HG03558 (cell line): ENCODE results near the gene SSX2IP.
"Not testable (repeated sequence)": the region's sequence is repeated elsewhere in the genome, so short reads cannot be mapped to it uniquely, and the experiment has no call there.

Experiments used
- ATAC-seq: cut with Tn5 transposase; IDR thresholded peaks from one replicate; pipeline ENCODE4 v1.9.1; 2021; ENCODE audit warnings: moderate number of reproducible peaks; ENCODE audit not compliant: unreplicated experiment; ENCODE audit errors: extremely low read depth

Gene SSX2IP

GRCh38 chr1:84682047-84682446 lies 8.2 kb downstream of the SSX2IP start:
- ATAC-seq, result no peak

- no peak for ATAC-seq
Measured at GRCh38 chr1:84677415-84678099, 12.7 kb downstream of the SSX2IP start.

DNA sequence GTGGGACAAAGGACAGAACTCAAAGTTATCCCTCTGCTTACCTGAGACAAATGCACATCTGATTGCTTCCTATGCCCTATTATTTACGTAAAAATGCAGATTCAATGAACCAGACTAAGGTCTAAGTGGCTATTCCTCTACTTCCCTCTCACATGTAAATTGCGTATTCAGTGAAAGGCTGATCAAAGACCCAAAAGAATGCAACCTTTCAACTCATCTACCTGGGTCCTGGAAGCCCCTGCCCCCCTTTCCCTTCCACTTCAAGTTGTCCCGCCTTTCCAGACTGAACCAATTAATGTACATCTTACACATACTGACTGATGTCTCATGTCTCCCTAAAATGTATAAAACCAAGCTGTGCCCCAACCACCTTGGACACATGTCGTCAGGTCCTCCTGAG lies 14.6 kb downstream of the SSX2IP start:
- ATAC-seq, result no peak

GRCh38 chr1:84675106-84675505 lies 15.2 kb downstream of the SSX2IP start:
- no peak for ATAC-seq

DNA sequence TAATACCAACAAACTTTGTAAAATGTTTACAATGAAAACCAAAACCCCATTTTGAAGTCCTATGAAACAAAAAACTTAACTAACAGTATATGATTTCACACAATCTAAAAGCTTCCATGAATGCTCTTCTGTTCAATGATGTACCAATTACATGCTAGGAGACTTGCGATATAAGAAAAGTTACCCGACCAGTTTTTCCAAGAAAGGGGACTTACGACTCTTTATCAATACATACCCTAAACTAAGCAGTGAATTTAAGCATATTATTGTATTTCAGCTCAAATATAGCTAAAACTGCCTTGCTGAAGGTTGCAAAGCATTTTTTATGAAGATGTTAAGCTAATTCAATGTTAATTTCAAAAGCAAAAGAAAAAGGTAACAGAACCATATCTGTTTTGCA lies 15.6 kb downstream of the SSX2IP start:
- no peak for ATAC-seq

DNA sequence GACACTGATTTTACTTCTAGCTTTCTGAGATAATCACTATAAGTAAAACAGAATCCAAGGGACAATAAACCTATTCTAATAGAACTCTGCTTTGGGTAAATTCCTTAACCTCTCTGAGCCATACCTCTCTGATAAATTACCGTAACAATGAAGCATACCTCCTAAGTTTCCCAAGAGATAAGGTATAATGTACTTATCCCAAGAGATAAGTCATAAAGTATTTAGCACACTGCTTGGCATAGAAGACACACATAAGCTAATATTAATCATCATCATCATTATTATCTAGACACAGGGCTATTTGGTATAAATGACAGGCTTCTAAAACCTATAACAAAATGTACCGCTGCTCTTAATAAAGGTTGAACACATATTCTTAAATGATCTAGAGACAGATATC lies 16.2 kb downstream of the SSX2IP start:
- no peak for ATAC-seq

- no peak for ATAC-seq
Measured at GRCh38 chr1:84672080-84672854, 18.0 kb downstream of the SSX2IP start.

GRCh38 chr1:84669831-84670230 lies 20.4 kb downstream of the SSX2IP start:
- ATAC-seq, result no peak

DNA sequence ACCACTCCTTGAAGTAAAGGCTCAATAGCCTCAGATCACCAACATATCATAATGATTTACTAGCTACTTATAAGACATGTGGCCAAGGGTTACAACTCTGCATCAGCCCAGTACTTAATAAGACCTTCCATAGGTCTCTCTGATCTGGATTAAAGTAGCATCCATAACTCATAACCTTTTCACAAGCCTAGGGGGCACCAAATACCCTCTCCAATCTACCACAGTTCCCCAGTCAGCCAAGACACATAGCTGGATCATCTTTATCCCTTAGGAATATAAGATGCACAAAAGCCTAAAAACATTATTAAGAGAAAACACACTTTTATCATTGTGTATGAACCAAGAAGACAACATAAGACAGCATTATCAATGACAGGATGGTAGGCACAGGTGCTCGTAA lies 22.1 kb downstream of the SSX2IP start:
- no peak for ATAC-seq

DNA sequence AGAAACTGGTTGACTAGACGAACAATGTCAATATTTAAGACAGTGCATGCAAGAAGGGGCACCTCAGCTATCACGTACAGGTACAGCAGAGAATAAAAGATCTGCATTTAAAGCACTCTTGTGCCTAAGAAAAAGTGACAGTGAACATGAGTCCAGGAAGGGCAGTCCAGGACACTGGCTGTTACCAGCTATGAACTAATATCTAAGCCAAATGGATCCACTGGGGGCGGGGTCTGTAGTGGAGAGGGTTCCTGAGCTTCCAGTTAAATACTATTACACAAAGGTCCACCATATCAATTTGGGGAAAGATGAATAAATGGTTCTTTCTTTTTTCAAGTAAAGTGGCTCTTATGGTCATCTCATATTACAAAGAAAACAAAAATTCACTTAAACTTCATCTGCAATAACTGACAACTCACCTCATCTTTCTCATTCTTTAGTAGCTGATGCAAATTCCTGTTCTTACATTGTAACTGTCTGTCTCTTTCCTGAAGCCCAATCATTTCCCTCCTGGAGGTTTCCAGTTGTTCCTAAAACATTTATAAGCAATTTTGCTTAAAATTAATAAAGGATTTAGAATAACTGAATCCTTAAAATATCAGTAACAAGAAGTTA lies 24.5 kb downstream of the SSX2IP start:
- ATAC-seq, result no peak

DNA sequence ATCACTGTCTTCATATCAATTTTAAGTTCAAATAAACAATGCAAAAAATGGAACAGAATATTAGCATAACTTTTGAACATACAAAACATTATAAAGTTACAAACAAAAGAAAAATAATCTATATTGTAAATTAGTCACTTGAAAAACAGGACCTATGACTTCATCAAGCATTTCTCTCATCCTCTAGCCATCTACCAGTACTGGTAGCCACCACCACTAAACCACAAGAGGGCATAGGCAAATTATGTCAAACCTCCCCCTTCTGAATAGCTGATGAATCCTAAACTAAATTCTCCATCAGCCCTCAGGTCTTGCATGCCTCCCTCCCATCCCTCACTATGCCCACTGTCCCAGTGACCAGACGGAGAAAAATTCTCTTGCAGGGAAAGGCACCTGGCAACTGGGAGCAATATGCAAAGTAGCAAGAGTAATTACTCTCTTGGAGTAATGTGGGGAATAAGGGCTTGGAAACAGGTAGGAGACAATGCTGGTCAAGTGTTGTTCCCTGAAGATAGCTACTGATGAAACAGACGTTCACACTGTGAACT lies 37.1 kb downstream of the SSX2IP start:
- ATAC-seq, result no peak

GRCh38 chr1:84644472-84644871 lies 45.8 kb downstream of the SSX2IP start:
- no peak for ATAC-seq

GRCh38 chr1:84643183-84643582 lies 47.1 kb downstream of the SSX2IP start:
- no peak for ATAC-seq

GRCh38 chr1:84642774-84643173 lies 47.5 kb downstream of the SSX2IP start:
- ATAC-seq, result no peak

GRCh38 chr1:84639731-84640130 lies 50.5 kb downstream of the SSX2IP start:
- not testable (repeated sequence) for ATAC-seq

- no peak for ATAC-seq
Measured at GRCh38 chr1:84635429-84635828, 54.8 kb downstream of the SSX2IP start.

- no peak for ATAC-seq
Measured at GRCh38 chr1:84634536-84635205, 55.6 kb downstream of the SSX2IP start.

DNA sequence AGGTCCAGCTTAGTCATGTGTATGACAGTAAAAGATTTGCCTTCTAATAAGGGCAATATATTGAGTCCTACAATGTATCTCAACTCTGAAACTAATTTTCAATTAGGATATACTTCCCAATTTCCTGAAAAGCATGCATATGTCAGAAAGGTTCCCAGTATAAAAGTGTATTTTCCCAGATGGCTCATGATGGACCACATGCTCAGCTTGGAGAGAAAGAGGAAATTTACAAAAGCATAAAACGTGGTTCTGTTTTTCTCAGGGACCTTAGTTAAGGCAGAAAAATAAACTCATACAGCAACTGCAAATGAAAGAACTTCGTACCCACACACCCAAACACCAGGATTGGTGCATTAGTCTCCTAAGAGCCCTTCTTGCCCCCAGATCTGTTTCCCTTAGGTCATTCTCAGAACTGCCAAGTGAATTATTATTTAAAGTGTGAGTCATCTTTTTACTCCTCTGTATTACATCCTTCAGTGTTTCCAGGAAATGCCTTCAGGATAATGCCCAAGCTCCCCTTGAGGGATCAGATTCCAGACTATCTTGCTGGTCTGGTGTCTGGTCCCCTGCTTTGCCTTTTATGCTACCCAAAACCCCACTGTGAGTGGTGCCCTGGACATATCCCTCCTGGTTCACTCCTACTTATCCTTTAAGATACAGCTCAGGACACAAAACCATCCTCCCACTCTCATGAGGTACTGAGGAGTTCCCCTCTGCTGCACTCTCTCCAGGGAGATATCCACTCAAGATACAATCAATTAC lies 57.4 kb downstream of the SSX2IP start:
- no peak for ATAC-seq

- ATAC-seq, result no peak
Measured at GRCh38 chr1:84632137-84632536, 58.1 kb downstream of the SSX2IP start.

DNA sequence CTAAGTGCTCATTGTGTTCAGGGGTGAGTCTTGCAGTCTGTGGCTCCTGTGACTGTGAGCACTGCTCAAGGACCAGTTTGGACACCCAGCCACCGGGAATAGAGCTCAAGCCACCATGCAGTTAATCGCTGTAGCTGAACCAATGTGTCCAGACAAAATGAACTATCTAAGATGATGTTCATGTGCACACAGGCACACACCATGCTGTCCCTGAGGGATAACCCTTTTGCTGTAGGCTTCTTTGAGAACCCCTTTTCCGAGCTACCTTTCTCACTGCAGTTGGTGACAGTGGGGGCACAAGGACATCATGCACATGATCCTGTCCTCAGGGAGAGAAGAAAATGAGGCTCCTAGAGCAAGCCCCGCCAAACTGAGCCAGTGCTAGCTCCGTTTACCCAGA lies 65.4 kb downstream of the SSX2IP start:
- no peak for ATAC-seq
